HepG2 (cell line): ENCODE results near the gene JPT1. TPM values are rescaled to one million over a fixed set of nuclear protein-coding genes. Genes with fewer than 3 reads are reported as not detected.
A peak's percentile ranks its signal among the peaks of the same experiment; 100 is the strongest.

Source experiments
- ATAC-seq: fragments of 200-7000 bp; cut with Tn5 transposase; 3 replicates; pipeline ENCODE4 v1.9.1; 2020; ENCODE audit warnings: mild to moderate bottlenecking, moderate library complexity
- BruUV-seq: library from RNA; stranded (reverse); fragments of 400-500 nt; replicated peaks from 2 replicates; lab custom pipeline; 2021; lab: Mats Ljungman, UMichigan
- CTCF ChIA-PET: fragments of 300-600 bp; formaldehyde crosslinking; extraction: SDS; loops from one replicate; lab custom pipeline; 2021; ENCODE audit warnings: low total read pairs, inconsistent platforms, low intra/inter-chr PET ratio; lab: Yijun Ruan, JAX
- POLR2A ChIA-PET: fragments of 350-600 bp; sonication (Branson Sonifier 250); formaldehyde crosslinking; loops from one replicate; lab custom pipeline; 2020; ENCODE audit warnings: antibody characterized with exemption, inconsistent platforms; lab: Yijun Ruan, JAX
- DNase-seq: peaks from one replicate; pipeline ENCODE4 v3.0.0-alpha.2; 2015; ENCODE audit warnings: low spot score
- FAIRE-seq: peaks from 3 replicates; lab custom pipeline; 2011; peaks lifted over from hg19 to GRCh38; lab: Jason Lieb, UNC
- H2AFZ ChIP-seq: one replicate; pipeline ENCODE4 v1.6.1; 2011; ENCODE audit warnings: low read length, inconsistent platforms
- H3K27ac ChIP-seq: fragments of 300-600 bp; 3 replicates; pipeline ENCODE4 v1.8.0; 2011; ENCODE audit warnings: mixed run types, mild to moderate bottlenecking, mixed read lengths, low read length, inconsistent platforms; ENCODE audit not compliant: insufficient read depth; ENCODE audit errors: extremely low read length
- H3K27me3 ChIP-seq, 2 experiments: fragments of 200-600 bp in 1 of 2; 2 replicates in 1 of 2; 3 replicates in 1 of 2; pipeline versions ENCODE4 v1.6.0 to v1.8.0; 2011; ENCODE audit warnings: low read length in 2 of 2, mild to moderate bottlenecking in 2 of 2, moderate library complexity in 2 of 2, inconsistent platforms in 1 of 2; ENCODE audit not compliant: insufficient read depth in 2 of 2, control insufficient read depth in 1 of 2
- H3K36me3 ChIP-seq, 2 experiments: fragments of 200-600 bp in 1 of 2; replicated peaks in 1 of 2; 2 replicates in 1 of 2; 3 replicates in 1 of 2; pipeline versions ENCODE4 v1.5.1 to v1.8.0; 2011; ENCODE audit warnings: low read length in 2 of 2, inconsistent platforms in 1 of 2; ENCODE audit not compliant: insufficient read depth in 2 of 2, control insufficient read depth in 1 of 2
- H3K4me1 ChIP-seq: 2 replicates; pipeline ENCODE4 v1.5.1; 2012; ENCODE audit warnings: low read length, inconsistent platforms; ENCODE audit not compliant: insufficient read depth
- H3K4me2 ChIP-seq: 2 replicates; pipeline ENCODE4 v1.6.0; 2011; ENCODE audit warnings: low read depth, low read length, inconsistent platforms
- H3K4me3 ChIP-seq, 3 experiments: fragments of 200-600 bp in 1 of 3; sonication (generic), shearing (Covaris generic) in 1 of 3; replicated peaks in 1 of 3; 2 replicates each; pipeline ENCODE4 v1.5.1; 2011 to 2016; ENCODE audit warnings: low read length in 3 of 3, inconsistent platforms in 2 of 3, low read depth in 2 of 3, mild to moderate bottlenecking in 2 of 3, control low read depth in 1 of 3, mixed read lengths in 1 of 3; ENCODE audit not compliant: insufficient read depth in 1 of 3
- H3K79me2 ChIP-seq: one replicate; pipeline ENCODE4 v1.6.1; 2011; ENCODE audit warnings: low read length, inconsistent platforms; ENCODE audit not compliant: insufficient read depth
- H3K9ac ChIP-seq: 2 replicates; pipeline ENCODE4 v1.6.0; 2011; ENCODE audit warnings: mild to moderate bottlenecking, low read depth, low read length, inconsistent platforms; ENCODE audit not compliant: insufficient read depth
- H3K9me3 ChIP-seq: 2 replicates; pipeline ENCODE4 v1.5.1; 2012; ENCODE audit warnings: mild to moderate bottlenecking, low read length
- H4K20me1 ChIP-seq: 2 replicates; pipeline ENCODE4 v1.6.0; 2011; ENCODE audit warnings: inconsistent platforms, mild to moderate bottlenecking, low read length, moderate library complexity; ENCODE audit not compliant: insufficient read depth
- AHR ChIP-seq: IDR thresholded peaks from 2 replicates; pipeline ENCODE4 v1.6.1; 2018; ENCODE audit warnings: missing genetic modification reagents, missing compliant biosample characterization
- FOXO4 ChIP-seq: sonication (generic); formaldehyde crosslinking; conservative IDR thresholded peaks from 2 replicates; pipeline ENCODE4 v1.8.1; 2023; ENCODE audit warnings: missing genetic modification reagents
- FOXP4 ChIP-seq: sonication (generic); formaldehyde crosslinking; IDR thresholded peaks from 2 replicates; pipeline ENCODE4 v1.4.0; 2020; ENCODE audit warnings: missing genetic modification reagents
- GFI1 ChIP-seq: sonication (generic); formaldehyde crosslinking; IDR thresholded peaks from 2 replicates; pipeline ENCODE4 v1.5.0; 2020; ENCODE audit warnings: missing genetic modification reagents, mild to moderate bottlenecking, borderline replicate concordance
- HOXA3 ChIP-seq: sonication (generic); formaldehyde crosslinking; IDR thresholded peaks from 2 replicates; pipeline ENCODE4 v1.5.0; 2020; ENCODE audit warnings: missing genetic modification reagents
- JUN ChIP-seq: sonication (generic); formaldehyde crosslinking; IDR thresholded peaks from 2 replicates; pipeline ENCODE4 v1.4.0; 2020; ENCODE audit warnings: mild to moderate bottlenecking, missing genetic modification reagents
- KDM1A ChIP-seq: IDR thresholded peaks from 2 replicates; pipeline ENCODE4 v1.6.1; 2016; ENCODE audit warnings: missing compliant biosample characterization
- MAF1 ChIP-seq: sonication (generic); formaldehyde crosslinking; IDR thresholded peaks from 2 replicates; pipeline ENCODE4 v1.5.0; 2020; ENCODE audit warnings: missing genetic modification reagents, borderline replicate concordance
- MIER2 ChIP-seq: IDR thresholded peaks from 2 replicates; pipeline ENCODE4 v1.6.1; 2016; ENCODE audit warnings: missing biosample characterization, missing genetic modification reagents
- NFIB ChIP-seq: sonication (generic); formaldehyde crosslinking; IDR thresholded peaks from 2 replicates; pipeline ENCODE4 v1.9.0; 2021; ENCODE audit warnings: missing genetic modification reagents, mild to moderate bottlenecking, borderline replicate concordance
- SALL1 ChIP-seq: sonication (generic); formaldehyde crosslinking; IDR thresholded peaks from 2 replicates; pipeline ENCODE4 v1.8.0; 2022; ENCODE audit warnings: mild to moderate bottlenecking, missing genetic modification reagents
- SYNCRIP ChIP-seq: fragments of 200-400 bp; formaldehyde crosslinking; IDR thresholded peaks from 2 replicates; pipeline ENCODE4 v1.6.1; 2018; ENCODE audit warnings: mild to moderate bottlenecking, low read depth, low read length; ENCODE audit not compliant: insufficient read depth
- TCF7 ChIP-seq: sonication (generic); IDR thresholded peaks from 2 replicates; pipeline ENCODE4 v1.6.1; 2016; ENCODE audit warnings: antibody characterized with exemption, low read depth
- ZBTB7A ChIP-seq: sonication (generic); formaldehyde crosslinking; IDR thresholded peaks from 2 replicates; pipeline ENCODE4 v1.8.0; 2022; ENCODE audit warnings: mild to moderate bottlenecking, missing genetic modification reagents
- ZKSCAN1 ChIP-seq: fragments of 150-350 bp; IDR thresholded peaks from 2 replicates; pipeline ENCODE4 v1.6.1; 2014; ENCODE audit warnings: low read length
- ZNF362 ChIP-seq: sonication (generic); formaldehyde crosslinking; IDR thresholded peaks from 2 replicates; pipeline ENCODE4 v1.4.0; 2020; ENCODE audit warnings: missing genetic modification reagents, mild to moderate bottlenecking, borderline replicate concordance
- ZNF441 ChIP-seq: sonication (generic); formaldehyde crosslinking; IDR thresholded peaks from 2 replicates; pipeline ENCODE4 v1.7.0; 2021; ENCODE audit warnings: missing genetic modification reagents, borderline replicate concordance
- ZNF574 ChIP-seq: sonication (generic); formaldehyde crosslinking; IDR thresholded peaks from 2 replicates; pipeline ENCODE4 v1.4.0; 2020; ENCODE audit warnings: missing genetic modification reagents
- WGBS: methylation state at CpG from one replicate; pipeline ENCODE4 v1.1.6; 2017; ENCODE audit warnings: low lambda C conversion rate; 5-methylcytosine and 5-hydroxymethylcytosine counted together
- in situ Hi-C: cut with HindIII; loops from 2 replicates; pipeline ENCODE4 v1.10.0; 2017; ENCODE audit warnings: low pct_unique_long_range_greater_than_20kb; ENCODE audit not compliant: extremely low pct_ligation_motif_present
- intact Hi-C: fragments of 100-400 bp; cut with micrococcal nuclease; formaldehyde crosslinking; loops from one replicate; pipeline ENCODE4 v1.10.0; 2022; ENCODE audit not compliant: unreplicated experiment
- polyA plus RNA-seq, 8 experiments: library from polyadenylated mRNA; depleted of rRNA in 3 of 8; stranded (reverse) in 7 of 8; unstranded in 1 of 8; fragments of >200 nt; fragmentation: Illumina TruSeq in 4 of 8; extraction: Trizol in 4 of 8; gene quantifications; 2 replicates each; pipeline versions ENCODE4 v1.2.1 to v1.2.3, GENCODE V29; 2011 to 2016; ENCODE audit warnings: low read depth in 4 of 8, missing spikeins in 1 of 8, mixed read lengths in 1 of 8; ENCODE audit not compliant: insufficient read depth in 1 of 8
- total RNA-seq, 5 experiments: library from RNA; depleted of rRNA; stranded (reverse); fragments of >200 nt; fragmentation: Illumina TruSeq; extraction: Trizol; gene quantifications; 2 replicates each; pipeline ENCODE4 v1.2.3, GENCODE V29; 2016; ENCODE audit warnings: low read depth in 1 of 5

JPT1 gene
- total and polyA plus RNA-seq, 2 of the 13 experiments (the other 11 are each of a cell fraction or from before 2014, with no cell fraction given) = 43.3 to 256 TPM

GRCh38 chr17:75133001-75133400, 21.3 kb downstream of the JPT1 start:
- DNase-seq (peak; percentile 51), FAIRE-seq (peak; percentile 32), ATAC-seq (no peak)
- no TSS peak for BruUV-seq
- H3K9me3 ChIP-seq = no peaks in the 10 kb centered on the region
- H3K36me3 ChIP-seq = peaks cover 10 to 33% of the 10 kb centered on the region in 2 experiments
- H3K4me1 ChIP-seq = peaks cover 26% of the 10 kb centered on the region
- no peak overlapping the region for H2AFZ ChIP-seq
- peak overlapping the region; percentile 40; the same call in 1 of the 2 replicates for H3K4me2 ChIP-seq
- 46% methylated on average over 3 of the region's 3 CpGs for WGBS
- intact Hi-C loops = loop anchor here (5.0 kb wide), 1 partner anchor 69 kb away; no protein-coding TSS in a partner anchor
- in situ Hi-C loops = no loop called here
- H4K20me1 ChIP-seq = peaks cover 4% of the 10 kb centered on the region; the same call in 1 of the 2 replicates
- H3K79me2 ChIP-seq = peaks cover 8% of the 10 kb centered on the region
- CTCF ChIA-PET = no interaction called here
- H3K27ac ChIP-seq = peak overlapping the region; percentile 86
- H3K27me3 ChIP-seq = no peaks in the 10 kb centered on the region
- POLR2A ChIA-PET = interaction anchor here (0.7 to 3.1 kb wide), 7 partner anchors 19 to 359 kb away, joined by 3 to 23 read pairs (median 3); partner anchors contain the start of genes ARMC7, JPT1 and SLC25A19
- no peak overlapping the region for H3K4me3 ChIP-seq
- H3K9ac ChIP-seq = no peak overlapping the region
- TF ChIP-seq MAF1 (CRISPR knock-in tag) (no peak), AHR (CRISPR knock-in tag) (no peak), FOXO4 (CRISPR knock-in tag) (no peak), NFIB (CRISPR knock-in tag) (no peak), MIER2 (CRISPR knock-in tag) (no peak), HOXA3 (CRISPR knock-in tag) (peak; percentile 21; the same call in 1 of the 2 replicates), FOXP4 (CRISPR knock-in tag) (peak; percentile 47; the same call in 1 of the 2 replicates), ZNF362 (CRISPR knock-in tag) (peak; percentile 72; the same call in 1 of the 2 replicates), TCF7 (peak; percentile 24; the same call in 1 of the 2 replicates), JUN (CRISPR knock-in tag) (no peak), ZBTB7A (CRISPR knock-in tag) (peak; percentile 47; the same call in 1 of the 2 replicates), SYNCRIP (no peak), ZNF574 (CRISPR knock-in tag) (0 out of 2 replicates have a peak, but pooled peaks have one; percentile 8), ZKSCAN1 (no peak), ZNF441 (CRISPR knock-in tag) (0 out of 2 replicates have a peak, but pooled peaks have one; percentile 10), GFI1 (CRISPR knock-in tag) (no peak), KDM1A (CRISPR knock-in tag) (no peak), SALL1 (peak; percentile 48; the same call in 1 of the 2 replicates)
